HG03457 (cell line): ENCODE data around the gene SEMA6D.

ENCODE experiments used
- ATAC-seq: cut with Tn5 transposase; IDR thresholded peaks from one replicate; pipeline ENCODE4 v1.9.1; 2021; ENCODE audit warnings: moderate number of reproducible peaks; ENCODE audit not compliant: unreplicated experiment

Gene SEMA6D

GRCh38 chr15:47822048-47822447 is 104.7 kb downstream of the SEMA6D start:
- no peak for ATAC-seq
